Ovary (tissue), 3 donors: ENCODE results near the gene LRP2.

ENCODE experiments used
- CTCF ChIP-seq, 3 donors: fragments of 450-650 bp in 2 of 3; fragments of 200-600 bp in 1 of 3; IDR thresholded peaks; one replicate each; pipeline versions ENCODE4 v1.5.1 to v1.8.0; 2016 to 2022; ENCODE audit warnings: antibody characterized with exemption in 3 of 3, mild to moderate bottlenecking in 1 of 3
- EP300 ChIP-seq: sonication (generic); formaldehyde crosslinking; IDR thresholded peaks from one replicate; pipeline ENCODE4 v1.6.1; 2017; ENCODE audit warnings: antibody characterized with exemption
- POLR2A ChIP-seq: fragments of 450-650 bp; IDR thresholded peaks from one replicate; pipeline ENCODE4 v1.6.1; 2017; ENCODE audit warnings: antibody characterized with exemption, mild to moderate bottlenecking, moderate library complexity
- donor health status: DM: no; HTN: no; CAD: no.

- TF ChIP-seq CTCF (IDR thresholded peaks at IDR 0.05) (no peak), POLR2A (no peak), EP300 (no peak)
These were observed 17.4 kb downstream of the LRP2 start for GRCh38 chr2:169344736-169345485.
